ENCODE measurements around the gene THRSP. TPM values are rescaled to one million over a fixed set of nuclear protein-coding genes. Genes with fewer than 3 reads are reported as not detected.

Gene THRSP
- total RNA-seq, 1 experiment from 2014 or later, result 0.63 TPM

DNA sequence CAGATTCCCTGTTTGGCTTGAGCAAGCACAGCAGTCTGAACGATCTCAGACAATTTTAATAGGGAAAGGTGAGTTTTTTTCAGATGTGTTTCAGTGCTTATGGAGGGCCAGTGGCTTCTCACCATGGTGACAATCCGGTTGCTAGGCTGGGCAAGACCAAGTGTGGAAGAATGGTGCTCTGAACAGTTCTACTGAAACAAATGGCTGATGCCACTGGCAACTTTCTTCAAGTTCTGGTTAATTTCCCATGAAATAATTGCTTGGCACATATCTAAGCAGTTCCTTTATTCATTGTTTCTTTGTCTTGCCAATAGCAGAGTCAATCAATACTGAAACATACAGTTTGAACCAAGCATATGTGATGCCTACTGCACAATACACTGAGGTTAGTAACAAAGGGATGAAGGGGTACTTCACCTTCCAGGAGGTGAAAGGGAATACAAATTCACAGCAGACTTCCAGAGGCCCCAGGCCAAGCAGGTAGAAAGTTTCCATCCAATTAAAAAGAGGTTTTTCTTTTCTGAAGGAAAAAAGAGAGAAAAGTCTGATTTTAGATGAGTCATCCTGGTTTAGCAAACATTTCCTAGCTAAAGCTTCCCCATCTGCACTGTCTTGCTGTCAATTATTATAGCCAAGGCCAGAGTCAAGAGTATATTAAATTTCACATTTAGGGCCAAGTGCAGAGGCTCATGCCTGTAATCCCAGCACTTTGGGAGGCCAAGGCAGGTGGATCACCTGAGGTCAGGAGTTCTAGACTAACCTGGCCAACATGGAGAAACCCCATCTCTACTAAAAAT is 37.2 kb downstream of the THRSP start:
- H3K4me3 ChIP-seq, result no peak overlapping the region
- peaks cover 23% of the 10 kb centered on the region for H3K36me3 ChIP-seq
- DNase-seq, result no peak
- no peaks in the 10 kb centered on the region for H3K9me3 ChIP-seq
- no peaks in the 10 kb centered on the region for H3K27me3 ChIP-seq

DNA sequence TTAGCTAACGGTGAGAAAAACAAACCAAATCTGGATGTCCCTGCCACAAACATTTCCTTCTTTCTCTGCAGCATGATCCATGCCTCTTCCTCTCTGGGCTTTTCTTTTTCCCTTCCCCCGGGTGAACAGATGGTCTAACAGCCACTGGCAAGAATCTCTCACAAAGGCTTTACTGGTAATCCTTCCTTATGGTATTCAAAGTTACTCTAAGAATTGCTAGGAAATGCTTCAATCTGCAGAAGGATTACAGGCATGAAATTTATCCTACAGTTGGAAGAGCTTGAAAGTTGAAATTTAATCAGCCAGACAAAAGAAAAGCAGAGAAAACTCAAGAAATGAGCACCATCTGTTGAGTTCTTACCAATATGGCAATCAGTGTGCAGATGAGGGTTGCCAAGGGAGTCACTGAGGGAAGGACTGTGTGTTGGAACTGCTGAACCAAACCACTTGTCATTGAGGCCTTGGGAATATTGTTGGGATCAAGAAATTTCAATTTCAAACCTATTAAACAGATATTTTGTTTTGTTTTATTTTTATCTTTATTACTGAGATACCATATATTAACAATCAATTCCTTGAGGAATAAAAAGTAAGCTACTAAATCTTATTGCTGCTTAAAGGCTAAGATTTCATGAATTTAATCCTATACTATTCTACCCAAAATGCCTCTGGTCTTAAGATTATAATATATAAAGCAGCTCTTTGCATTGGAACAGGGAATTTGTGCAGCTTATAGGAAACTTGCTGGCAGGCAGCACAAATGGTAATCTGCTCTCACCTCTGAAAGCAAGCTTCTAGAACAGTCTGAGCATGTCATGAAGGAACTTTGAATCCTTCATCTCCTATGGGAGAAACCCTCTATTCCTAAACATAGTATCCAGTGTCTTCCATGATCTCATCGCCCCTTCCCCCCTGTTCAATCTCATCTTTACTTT is 45.7 kb downstream of the THRSP start:
- Histone ChIP-seq H3K36me3 (peaks cover 19% of the 10 kb centered on the region), H3K27me3 (no peaks in the 10 kb centered on the region), H3K9me3 (no peaks in the 10 kb centered on the region), H3K4me3 (no peak overlapping the region)
- DNase-seq, result no peak

DNA sequence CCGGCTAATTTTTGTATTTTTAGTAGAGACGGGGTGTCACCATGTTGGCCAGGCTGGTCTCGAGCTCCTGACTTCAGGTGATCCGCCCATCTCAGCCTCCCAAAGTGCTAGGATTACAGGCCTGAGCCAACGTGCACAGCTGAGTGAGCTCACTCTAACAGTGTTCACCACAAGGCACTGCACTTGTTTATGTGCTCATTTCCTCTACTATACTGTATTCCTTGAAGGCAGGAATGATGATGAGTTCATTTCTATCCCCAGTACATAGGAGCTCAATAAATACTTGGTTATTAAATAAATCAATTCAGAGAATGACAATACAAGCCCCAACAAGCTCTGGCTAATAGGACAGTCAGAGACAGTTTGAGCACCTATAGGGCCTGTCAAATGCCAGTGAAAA is 46.7 kb downstream of the THRSP start:
- Histone ChIP-seq H3K27me3 (no peaks in the 10 kb centered on the region), H3K9me3 (no peaks in the 10 kb centered on the region), H3K36me3 (peaks cover 19% of the 10 kb centered on the region), H3K4me3 (no peak overlapping the region)
- DNase-seq, result no peak

DNA sequence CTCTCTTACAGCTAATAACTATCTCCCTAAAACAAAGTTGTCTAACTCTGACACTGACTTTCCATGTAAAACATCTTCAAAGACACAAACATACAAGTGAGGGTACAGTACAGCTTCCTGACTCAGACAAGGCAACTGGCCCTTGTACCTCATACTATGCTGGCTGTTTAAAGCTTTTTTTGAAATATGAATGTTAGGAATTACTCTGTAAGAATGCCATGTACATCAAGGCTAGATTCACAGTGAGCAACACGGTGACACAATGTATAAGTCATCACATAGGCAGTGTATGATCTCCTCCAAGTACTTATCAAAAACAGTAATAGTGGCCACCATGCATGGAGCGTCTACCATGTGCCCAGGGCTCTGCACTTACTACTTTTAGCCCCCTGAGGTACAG is 47.2 kb downstream of the THRSP start:
- Histone ChIP-seq H3K36me3 (peaks cover 19% of the 10 kb centered on the region), H3K4me3 (no peak overlapping the region), H3K27me3 (no peaks in the 10 kb centered on the region), H3K9me3 (no peaks in the 10 kb centered on the region)
- no peak for DNase-seq

DNA sequence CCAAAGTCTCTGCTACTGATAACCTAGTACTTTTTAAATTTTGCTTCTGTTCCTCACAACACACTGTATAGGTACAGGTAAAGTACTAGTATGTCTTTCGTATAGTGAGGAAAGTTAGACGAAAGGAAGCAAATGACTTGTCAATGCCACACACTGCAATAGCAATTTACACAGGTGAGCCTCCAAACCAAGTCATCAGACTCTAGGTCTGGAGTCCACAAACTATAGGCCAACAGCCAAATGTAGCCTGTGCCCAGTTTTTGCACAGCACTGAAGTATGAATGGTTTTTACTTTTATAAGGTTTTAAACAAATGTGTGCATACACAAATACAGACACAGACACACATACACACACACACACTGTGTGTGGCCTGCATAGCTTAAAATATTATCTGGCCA is 47.6 kb downstream of the THRSP start:
- DNase-seq, result no peak
- Histone ChIP-seq H3K4me3 (no peak overlapping the region), H3K9me3 (no peaks in the 10 kb centered on the region), H3K36me3 (peaks cover 19% of the 10 kb centered on the region), H3K27me3 (no peaks in the 10 kb centered on the region)

DNA sequence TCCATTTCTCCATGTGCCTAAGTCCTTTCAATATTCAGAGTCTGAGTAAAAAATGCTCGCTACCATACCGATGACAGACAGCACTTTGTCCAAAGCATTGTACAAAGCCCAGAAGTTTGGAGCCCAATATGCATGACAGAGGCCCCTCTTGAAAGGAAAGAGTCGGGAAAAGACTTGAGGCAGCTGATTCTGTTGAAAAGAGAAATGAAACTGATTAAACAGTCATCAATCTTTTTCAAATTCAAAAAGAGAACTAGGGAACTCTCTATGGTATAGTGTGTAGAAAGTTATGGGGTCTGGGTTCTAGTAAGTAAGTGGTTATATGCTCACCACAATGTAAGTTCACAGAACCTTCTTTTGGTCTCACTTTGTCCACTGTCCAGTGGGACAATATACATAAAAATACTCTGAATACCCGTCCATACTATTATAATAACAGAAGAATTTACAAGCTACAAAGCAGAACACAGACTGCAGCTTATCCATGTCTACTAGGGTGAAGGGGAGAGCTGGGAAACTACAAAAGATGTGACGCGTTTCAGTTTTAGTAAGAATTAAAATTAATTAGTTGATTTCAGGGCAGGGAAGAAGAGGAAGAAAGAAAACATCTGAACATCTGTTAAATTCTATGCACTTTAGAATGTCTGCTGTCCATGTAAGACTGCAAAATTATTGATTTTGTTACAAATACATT is 49.1 kb downstream of the THRSP start:
- no peak overlapping the region for H3K4me3 ChIP-seq
- H3K27me3 ChIP-seq, result no peaks in the 10 kb centered on the region
- DNase-seq, result no peak
- peaks cover 19% of the 10 kb centered on the region for H3K36me3 ChIP-seq
- no peaks in the 10 kb centered on the region for H3K9me3 ChIP-seq

Other genes with a start within 250 kb of the THRSP start
- 7.3 and 37.4 TPM in 2 replicates for gene RSF1, start 243.1 kb upstream of the THRSP start, total RNA-seq (2014; rRNA removed; shearing (Covaris generic); ENCODE audit: low replicate concordance)
- gene AAMDC, start 242.7 kb upstream of the THRSP start, total RNA-seq (2014; rRNA removed; shearing (Covaris generic); ENCODE audit: low replicate concordance), result 21.1 and 21.4 TPM in 2 replicates
- 11.0 and 11.3 TPM in 2 replicates for gene INTS4, start 69.2 kb upstream of the THRSP start, total RNA-seq (2014; rRNA removed; shearing (Covaris generic); ENCODE audit: low replicate concordance)
- 5.8 and 12.8 TPM in 2 replicates for gene KCTD14, start 40.6 kb upstream of the THRSP start, total RNA-seq (2014; rRNA removed; shearing (Covaris generic); ENCODE audit: low replicate concordance)
- gene NDUFC2, start 16.0 kb downstream of the THRSP start, total RNA-seq (2014; rRNA removed; shearing (Covaris generic); ENCODE audit: low replicate concordance), result 77.7 and 95.3 TPM in 2 replicates
- 33.6 and 110 TPM in 2 replicates for gene ALG8, start 75.8 kb downstream of the THRSP start, total RNA-seq (2014; rRNA removed; shearing (Covaris generic); ENCODE audit: low replicate concordance)
- 1.7 and 4.3 TPM in 2 replicates for gene KCTD21, start 124.8 kb downstream of the THRSP start, total RNA-seq (2014; rRNA removed; shearing (Covaris generic); ENCODE audit: low replicate concordance)
- gene USP35, start 125.1 kb downstream of the THRSP start, total RNA-seq (2014; rRNA removed; shearing (Covaris generic); ENCODE audit: low replicate concordance), result 3.9 and 4.5 TPM in 2 replicates

All from MG63 (cell line).